Measurements from ENCODE around the gene HACD2. TPM values are rescaled to one million over a fixed set of nuclear protein-coding genes. Genes with fewer than 3 reads are reported as not detected.

HACD2 gene
- total RNA-seq, 1 experiment from 2014 or later: 43.0 TPM

DNA sequence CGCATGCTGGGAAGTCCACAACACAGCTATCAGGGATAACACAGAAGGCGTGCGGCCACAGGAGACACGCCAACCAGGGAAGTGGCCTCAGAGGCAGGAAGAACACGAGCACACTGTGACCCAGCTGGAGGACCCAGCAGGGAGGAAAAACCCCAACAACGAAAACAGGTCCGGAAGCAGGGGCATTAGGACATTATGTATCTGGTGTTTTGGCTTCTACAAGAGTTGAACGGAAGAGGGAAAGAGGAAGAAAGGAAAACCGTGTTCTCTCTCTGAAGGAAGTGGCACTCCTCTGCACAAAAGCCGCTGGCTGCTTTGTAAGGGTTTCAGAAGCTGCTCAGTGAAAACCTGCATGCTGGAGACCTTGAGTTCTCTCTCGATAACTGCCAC lies 61.8 kb downstream of the HACD2 start:
- intact Hi-C loops (cut with micrococcal nuclease): no loop called here
- RAD21 ChIA-PET (ENCODE audit: low non-redundant PET in 1 of 2, low total read pairs in 2 of 2, uncharacterized antibody in 2 of 2, unreplicated experiment in 2 of 2): no interaction called here
- Histone ChIP-seq H4K20me1 (ENCODE audit: insufficient read depth) (0 out of 2 replicates have a peak, but pooled peaks cover 4% of the 10 kb centered on the region), H3K4me3 (replicated peaks in 1 of 2; ENCODE audit: low read depth in 1 of 2, low read length in 2 of 2) (no peak overlapping the region), H3K9me3 (ENCODE audit: control insufficient read depth in 1 of 2, insufficient read depth in 1 of 2, low read depth in 1 of 2, low read length in 2 of 2) (no peaks in the 10 kb centered on the region), H3K27me3 (ENCODE audit: insufficient read depth, low read length) (no peaks in the 10 kb centered on the region), H3K36me3 (ENCODE audit: control insufficient read depth in 1 of 2, insufficient read depth in 2 of 2, low read length in 2 of 2) (peaks cover 5 to 7% of the 10 kb centered on the region in 2 experiments; a peak in 3 of 4 replicates), H3K79me2 (ENCODE audit: insufficient read depth, low read length) (no peaks in the 10 kb centered on the region), H3K9me2 (ENCODE audit: insufficient read depth) (no peaks in the 10 kb centered on the region), H3K4me2 (ENCODE audit: low read length) (no peak overlapping the region), H3K27ac (ENCODE audit: low read depth, low read length) (no peak overlapping the region), H2AFZ (ENCODE audit: low read depth, low read length, poor library complexity, severe bottlenecking) (no peak overlapping the region), H3K9ac (ENCODE audit: low read length) (no peak overlapping the region), H3K4me1 (ENCODE audit: control insufficient read depth in 1 of 2, insufficient read depth in 2 of 2, low read length in 2 of 2) (no peaks in the 10 kb centered on the region)
- CTCF ChIA-PET: no interaction called here
- ATAC-seq (no peak), DNase-seq (ENCODE audit: low read depth, low spot score) (no peak)
- BruUV-seq (replicated peaks): no TSS peak
- POLR2A ChIA-PET: no interaction called here
- no peak for TF ChIP-seq EGR1 (IDR thresholded peaks at IDR 0.05; ENCODE audit: low read depth)

DNA sequence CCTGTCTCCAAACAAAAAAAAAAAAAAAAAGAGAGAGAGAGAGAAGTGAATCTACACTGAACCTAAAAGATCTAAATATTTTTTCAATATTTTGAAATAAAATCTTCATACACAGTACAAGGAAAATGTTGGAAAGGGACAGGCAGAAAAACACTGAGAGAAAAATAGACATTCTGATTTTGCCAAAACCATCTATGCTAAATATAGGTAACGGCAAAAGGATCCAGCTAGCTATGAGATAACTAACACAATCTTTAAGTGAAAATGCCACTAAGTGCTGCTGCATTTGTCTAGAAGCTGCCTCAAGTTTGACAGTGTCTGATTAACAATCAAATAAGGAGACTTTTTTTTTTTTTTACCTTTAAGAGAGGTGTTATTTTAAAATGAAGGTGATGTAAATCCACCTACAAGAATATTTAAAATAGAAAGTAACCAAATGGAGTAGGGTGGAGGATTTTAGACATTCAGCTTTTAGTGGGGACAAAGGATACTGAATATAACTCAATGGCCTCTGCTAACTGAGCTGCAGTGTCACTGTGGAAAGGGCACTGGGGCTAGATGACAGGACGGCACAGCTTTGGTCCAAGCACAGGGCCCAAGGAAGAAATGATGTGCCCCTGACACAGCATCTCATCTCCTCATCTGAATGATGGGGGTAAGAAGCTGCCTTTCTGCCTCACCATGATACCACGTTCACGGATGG lies 62.4 kb downstream of the HACD2 start:
- peaks cover 2 to 7% of the 10 kb centered on the region in 2 experiments; a peak in 3 of 4 replicates for H3K36me3 ChIP-seq (ENCODE audit: control insufficient read depth in 1 of 2, insufficient read depth in 2 of 2, low read length in 2 of 2)
- no TSS peak for BruUV-seq (replicated peaks)
- H3K4me2 ChIP-seq (ENCODE audit: low read length): no peak overlapping the region
- intact Hi-C loops (cut with micrococcal nuclease): no loop called here
- H3K79me2 ChIP-seq (ENCODE audit: insufficient read depth, low read length): no peaks in the 10 kb centered on the region
- DNase-seq (ENCODE audit: low read depth, low spot score): no peak
- no peak overlapping the region for H3K9ac ChIP-seq (ENCODE audit: low read length)
- no peak overlapping the region for H2AFZ ChIP-seq (ENCODE audit: low read depth, low read length, poor library complexity, severe bottlenecking)
- TF ChIP-seq EZH2 (IDR thresholded peaks at IDR 0.05) (no peak), YY1 (IDR thresholded peaks at IDR 0.05; ENCODE audit: extremely low read depth, insufficient replicate concordance, low read depth, low read length) (no peak), ZNF274 (IDR thresholded peaks at IDR 0.05; ENCODE audit: low read depth, low read length) (no peak), TCF7L2 (IDR thresholded peaks at IDR 0.05; ENCODE audit: borderline replicate concordance, extremely low read depth, insufficient read depth, insufficient read length) (no peak), SIN3A (IDR thresholded peaks at IDR 0.05; ENCODE audit: low read depth) (no peak), ZFX (IDR thresholded peaks at IDR 0.05) (no peak), POLR2AphosphoS5 (IDR thresholded peaks at IDR 0.05; ENCODE audit: low read depth, low read length) (no peak), RAD21 (IDR thresholded peaks at IDR 0.05; ENCODE audit: low read depth) (no peak), SP1 (IDR thresholded peaks at IDR 0.05; ENCODE audit: low read depth) (no peak)
- TF ChIP-seq, protein P1, sequence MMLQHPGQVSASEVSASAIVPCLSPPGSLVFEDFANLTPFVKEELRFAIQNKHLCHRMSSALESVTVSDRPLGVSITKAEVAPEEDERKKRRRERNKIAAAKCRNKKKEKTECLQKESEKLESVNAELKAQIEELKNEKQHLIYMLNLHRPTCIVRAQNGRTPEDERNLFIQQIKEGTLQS (IDR thresholded peaks at IDR 0.05): no peak
- RAD21 ChIA-PET (ENCODE audit: low non-redundant PET in 1 of 2, low total read pairs in 2 of 2, uncharacterized antibody in 2 of 2, unreplicated experiment in 2 of 2): no interaction called here
- no peaks in the 10 kb centered on the region for H3K9me2 ChIP-seq (ENCODE audit: insufficient read depth)
- H3K9me3 ChIP-seq (ENCODE audit: control insufficient read depth in 1 of 2, insufficient read depth in 1 of 2, low read depth in 1 of 2, low read length in 2 of 2): no peaks in the 10 kb centered on the region
- CTCF ChIA-PET: no interaction called here
- no peaks in the 10 kb centered on the region for H3K27me3 ChIP-seq (ENCODE audit: insufficient read depth, low read length)
- POLR2A ChIA-PET: no interaction called here
- ATAC-seq: no peak
- no peak overlapping the region for H3K4me3 ChIP-seq (replicated peaks in 1 of 2; ENCODE audit: low read depth in 1 of 2, low read length in 2 of 2)
- H4K20me1 ChIP-seq (ENCODE audit: insufficient read depth): 0 out of 2 replicates have a peak, but pooled peaks cover 4% of the 10 kb centered on the region
- H3K27ac ChIP-seq (ENCODE audit: low read depth, low read length): no peak overlapping the region
- no peaks in the 10 kb centered on the region for H3K4me1 ChIP-seq (ENCODE audit: control insufficient read depth in 1 of 2, insufficient read depth in 2 of 2, low read length in 2 of 2)

Measured in HCT116 (cell line).